K562 (cell line): Measurements from ENCODE around the gene PLTP. TPM values are rescaled to one million over a fixed set of nuclear protein-coding genes. Genes with fewer than 3 reads are reported as not detected.
A peak's percentile ranks its signal among the peaks of the same experiment; 100 is the strongest.

Experiments used
- ATF3 ChIP-seq, 2 experiments: fragments of 450-650 bp in 1 of 2; sonication (generic) in 1 of 2; formaldehyde crosslinking in 1 of 2; IDR thresholded peaks in 1 of 2; conservative IDR thresholded peaks in 1 of 2; 2 replicates each; pipeline versions ENCODE4 v1.6.1 to v1.8.1; 2016 to 2023; ENCODE audit warnings: mild to moderate bottlenecking in 2 of 2, moderate library complexity in 2 of 2, inconsistent platforms in 1 of 2, missing genetic modification reagents in 1 of 2
- BCL6 ChIP-seq: fragments of 250-450 bp; sonication (Bioruptor Pico); IDR thresholded peaks from 2 replicates; pipeline ENCODE4 v1.4.0; 2020
- C11orf30 ChIP-seq: fragments of 450-650 bp; IDR thresholded peaks from 2 replicates; pipeline ENCODE4 v1.6.1; 2016; ENCODE audit warnings: low read depth, mild to moderate bottlenecking
- CHAMP1 ChIP-seq: fragments of 450-650 bp; IDR thresholded peaks from 2 replicates; pipeline ENCODE4 v1.6.1; 2016; ENCODE audit warnings: mild to moderate bottlenecking
- CHD2 ChIP-seq: IDR thresholded peaks from 2 replicates; pipeline ENCODE4 v1.6.1; 2011; ENCODE audit warnings: low read depth, low read length
- FOXK2 ChIP-seq, 2 experiments: fragments of 450-650 bp; IDR thresholded peaks in 1 of 2; conservative IDR thresholded peaks in 1 of 2; 2 replicates each; pipeline ENCODE4 v1.6.1; 2016; ENCODE audit warnings: low read depth in 2 of 2, mild to moderate bottlenecking in 1 of 2
- GTF2A2 ChIP-seq: IDR thresholded peaks from 2 replicates; pipeline ENCODE4 v1.6.1; 2016; ENCODE audit warnings: mild to moderate bottlenecking, missing genetic modification characterization, missing compliant biosample characterization
- HMGN3 ChIP-seq: IDR thresholded peaks from 2 replicates; pipeline ENCODE4 v1.6.1; 2011; ENCODE audit warnings: borderline replicate concordance, low read depth, mild to moderate bottlenecking, mixed read lengths, low read length; ENCODE audit not compliant: insufficient read length; ENCODE audit errors: extremely low read depth
- L3MBTL2 ChIP-seq: fragments of 450-650 bp; IDR thresholded peaks from 2 replicates; pipeline ENCODE4 v1.6.1; 2016; ENCODE audit warnings: mild to moderate bottlenecking, moderate library complexity
- MAZ ChIP-seq, 2 experiments: fragments of 450-650 bp in 1 of 2; sonication (generic) in 1 of 2; formaldehyde crosslinking; IDR thresholded peaks in 1 of 2; conservative IDR thresholded peaks in 1 of 2; 2 replicates each; pipeline versions ENCODE4 v1.4.0 to v1.5.0; 2020; ENCODE audit warnings: mild to moderate bottlenecking in 1 of 2, missing genetic modification reagents in 1 of 2
- POLR2G ChIP-seq: fragments of 200-400 bp; formaldehyde crosslinking; IDR thresholded peaks from 2 replicates; pipeline ENCODE4 v1.6.1; 2017; ENCODE audit warnings: low read depth, mild to moderate bottlenecking, antibody characterized with exemption, low read length, moderate library complexity
- PRDM10 ChIP-seq: fragments of 450-650 bp; IDR thresholded peaks from 2 replicates; pipeline ENCODE4 v1.6.1; 2018; ENCODE audit not compliant: partially characterized antibody
- RFX1 ChIP-seq: fragments of 450-650 bp; IDR thresholded peaks from 2 replicates; pipeline ENCODE4 v1.6.1; 2016; ENCODE audit warnings: mild to moderate bottlenecking, moderate library complexity
- TBL1XR1 ChIP-seq, 2 experiments: IDR thresholded peaks; 2 replicates each; pipeline ENCODE4 v1.6.1; 2012; ENCODE audit warnings: improper control_type of control experiment in 2 of 2, low read length in 2 of 2, mild to moderate bottlenecking in 1 of 2
- TEAD4 ChIP-seq, 2 experiments: sonication (generic) in 1 of 2; formaldehyde crosslinking in 1 of 2; IDR thresholded peaks; 2 replicates each; pipeline versions ENCODE4 v1.6.1 to v1.8.0; 2012 to 2022; ENCODE audit warnings: borderline replicate concordance in 1 of 2, inconsistent platforms in 1 of 2, low read length in 1 of 2, mild to moderate bottlenecking in 1 of 2, missing genetic modification reagents in 1 of 2
- ZKSCAN3 ChIP-seq: fragments of 250-450 bp; sonication (Bioruptor Pico); IDR thresholded peaks from 2 replicates; pipeline ENCODE4 v1.4.0; 2020
- ZNF274 ChIP-seq: IDR thresholded peaks from 2 replicates; pipeline ENCODE4 v1.6.1; 2011; ENCODE audit warnings: low read depth, mild to moderate bottlenecking, low read length, moderate library complexity, borderline replicate concordance
- ZNF76 ChIP-seq: fragments of 250-450 bp; sonication (Bioruptor Pico); IDR thresholded peaks from 2 replicates; pipeline ENCODE4 v1.4.0; 2020; ENCODE audit warnings: mild to moderate bottlenecking, moderate library complexity, borderline replicate concordance
- polyA plus RNA-seq, 8 experiments: library from polyadenylated mRNA; depleted of rRNA in 4 of 8; stranded (reverse) in 5 of 8; unstranded in 3 of 8; fragments of >200 nt; fragmentation: Nextera tagmentation in 2 of 8; fragmentation: Illumina TruSeq in 1 of 8; extraction: Ambion mirVana in 2 of 8; extraction: Trizol in 1 of 8; gene quantifications; 2 replicates each; pipeline versions ENCODE4 v1.2.1 to v1.2.3, GENCODE V29; 2011 to 2014; ENCODE audit warnings: inconsistent platforms in 1 of 8, missing spikeins in 1 of 8
- total RNA-seq, 7 experiments: library from RNA; depleted of rRNA in 6 of 7; stranded (reverse); fragments of >200 nt in 6 of 7; fragmentation: Illumina TruSeq in 2 of 7; extraction: Trizol in 2 of 7; gene quantifications; 2 replicates each; pipeline versions ENCODE4 v1.2.1 to v1.2.3, GENCODE V29; 2011 to 2021; ENCODE audit warnings: low replicate concordance in 1 of 7

The PLTP gene
- total and polyA plus RNA-seq, 9 of the 15 experiments (the other 6 are each of a cell fraction or from before 2014, with no cell fraction given), result 2.8 to 29.3 (median 17.6) TPM

GRCh38 chr20:45910670-45911485, 1.1 kb downstream of the PLTP start (continued):
- TF ChIP-seq POLR2G (peak; percentile 80), L3MBTL2 (peak; percentile 48; the same call in 1 of the 2 replicates), BCL6 (no peak), GTF2A2 (tag) (no peak), CHD2 (peak; percentile 94), FOXK2 (conservative IDR thresholded peaks at IDR 0.05 in 1 of 2, IDR thresholded peaks at IDR 0.05 in 1 of 2; ENCODE audit: low read depth in 2 of 2) (peak; percentile 70 to 72; a peak in 3 of 4 replicates), ZNF76 (CRISPR knock-in tag) (no peak), CHAMP1 (no peak), TBL1XR1 (IDR thresholded peaks at IDR 0.05; ENCODE audit: low read length in 2 of 2) (peak in 1 of 2 experiments; percentile 50; a peak in 2 of 4 replicates), TEAD4 (IDR thresholded peaks at IDR 0.05; ENCODE audit: low read length) (peak; percentile 17; the same call in 1 of the 2 replicates), TEAD4 (CRISPR knock-in tag; IDR thresholded peaks at IDR 0.05; ENCODE audit: borderline replicate concordance) (no peak), C11orf30 (peak; percentile 80), ZKSCAN3 (CRISPR knock-in tag) (no peak), PRDM10 (peak; percentile 92), MAZ (CRISPR knock-in tag; conservative IDR thresholded peaks at IDR 0.05 in 1 of 2, IDR thresholded peaks at IDR 0.05 in 1 of 2) (peak in 1 of 2 experiments; percentile 42; a peak in 1 of 4 replicates), RFX1 (no peak), ATF3 (IDR thresholded peaks at IDR 0.05) (peak; percentile 99), ATF3 (CRISPR knock-in tag; conservative IDR thresholded peaks at IDR 0.05) (peak; percentile 97), ZNF274 (no peak), HMGN3 (peak; percentile 15)
